Mesendoderm (in vitro differentiated cells): ENCODE results near the gene ZNF296.

ENCODE experiments used
- DNase-seq: peaks from one replicate; pipeline ENCODE4 v3.0.0; 2013
- H2AK5ac ChIP-seq: 2 replicates; pipeline ENCODE4 v1.6.1; 2013; ENCODE audit warnings: low read length, inconsistent platforms
- H2BK120ac ChIP-seq: 2 replicates; pipeline ENCODE4 v1.6.1; 2013; ENCODE audit warnings: low read depth, mild to moderate bottlenecking, low read length, moderate library complexity, mixed read lengths
- H2BK15ac ChIP-seq: replicated peaks from 2 replicates; pipeline ENCODE4 v1.6.1; 2013; ENCODE audit warnings: low read depth, mild to moderate bottlenecking, moderate library complexity
- H2BK5ac ChIP-seq: 2 replicates; pipeline ENCODE4 v1.6.1; 2013; ENCODE audit warnings: low read length, inconsistent platforms
- H3K18ac ChIP-seq: 2 replicates; pipeline ENCODE4 v1.6.1; 2013; ENCODE audit warnings: mild to moderate bottlenecking, low read length, mixed read lengths
- H3K23ac ChIP-seq: one replicate; pipeline ENCODE4 v1.6.1; 2013; ENCODE audit warnings: low read length
- H3K27ac ChIP-seq: 2 replicates; pipeline ENCODE4 v1.5.1; 2013; ENCODE audit warnings: low read depth, mild to moderate bottlenecking, inconsistent platforms, low read length, moderate library complexity
- H3K27me3 ChIP-seq: 2 replicates; pipeline ENCODE4 v1.6.1; 2013; ENCODE audit warnings: low read length, control low read depth, mild to moderate bottlenecking, inconsistent platforms; ENCODE audit not compliant: insufficient read depth, poor library complexity
- H3K36me3 ChIP-seq: 2 replicates; pipeline ENCODE4 v1.6.1; 2013; ENCODE audit warnings: low read length, inconsistent platforms; ENCODE audit not compliant: control insufficient read depth, insufficient read depth
- H3K4ac ChIP-seq: one replicate; pipeline ENCODE4 v1.6.1; 2013; ENCODE audit warnings: low read depth, mild to moderate bottlenecking, low read length, moderate library complexity
- H3K4me1 ChIP-seq: 2 replicates; pipeline ENCODE4 v1.6.1; 2013; ENCODE audit warnings: low read depth, low read length, inconsistent platforms; ENCODE audit not compliant: control insufficient read depth
- H3K4me2 ChIP-seq: 2 replicates; pipeline ENCODE4 v1.6.1; 2013; ENCODE audit warnings: low read length
- H3K4me3 ChIP-seq: 2 replicates; pipeline ENCODE4 v1.5.1; 2013; ENCODE audit warnings: mild to moderate bottlenecking, low read length
- H3K56ac ChIP-seq: one replicate; pipeline ENCODE4 v1.6.1; 2013; ENCODE audit warnings: low read length
- H3K79me1 ChIP-seq: 2 replicates; pipeline ENCODE4 v1.6.1; 2013; ENCODE audit warnings: low read length, inconsistent platforms
- H3K79me2 ChIP-seq: 2 replicates; pipeline ENCODE4 v1.6.1; 2013; ENCODE audit warnings: mild to moderate bottlenecking, low read length; ENCODE audit not compliant: control insufficient read depth, insufficient read depth
- H3K9ac ChIP-seq: 2 replicates; pipeline ENCODE4 v1.6.1; 2013; ENCODE audit warnings: low read length, inconsistent platforms
- H4K5ac ChIP-seq: one replicate; pipeline ENCODE4 v1.6.1; 2013; ENCODE audit warnings: low read length
- H4K8ac ChIP-seq: one replicate; pipeline ENCODE4 v1.6.1; 2013; ENCODE audit warnings: low read depth, mild to moderate bottlenecking, control low read depth, low read length, moderate library complexity
- WGBS: extraction: QIAGEN DNeasy Blood & Tissue Kit; methylation state at CpG from one replicate; pipeline ENCODE4 v1.1.7; 2013; ENCODE audit warnings: low lambda C conversion rate, missing lambda C conversion rate; ENCODE audit not compliant: insufficient coverage; ENCODE audit errors: extremely low coverage; 5-methylcytosine and 5-hydroxymethylcytosine counted together

Gene ZNF296

DNA sequence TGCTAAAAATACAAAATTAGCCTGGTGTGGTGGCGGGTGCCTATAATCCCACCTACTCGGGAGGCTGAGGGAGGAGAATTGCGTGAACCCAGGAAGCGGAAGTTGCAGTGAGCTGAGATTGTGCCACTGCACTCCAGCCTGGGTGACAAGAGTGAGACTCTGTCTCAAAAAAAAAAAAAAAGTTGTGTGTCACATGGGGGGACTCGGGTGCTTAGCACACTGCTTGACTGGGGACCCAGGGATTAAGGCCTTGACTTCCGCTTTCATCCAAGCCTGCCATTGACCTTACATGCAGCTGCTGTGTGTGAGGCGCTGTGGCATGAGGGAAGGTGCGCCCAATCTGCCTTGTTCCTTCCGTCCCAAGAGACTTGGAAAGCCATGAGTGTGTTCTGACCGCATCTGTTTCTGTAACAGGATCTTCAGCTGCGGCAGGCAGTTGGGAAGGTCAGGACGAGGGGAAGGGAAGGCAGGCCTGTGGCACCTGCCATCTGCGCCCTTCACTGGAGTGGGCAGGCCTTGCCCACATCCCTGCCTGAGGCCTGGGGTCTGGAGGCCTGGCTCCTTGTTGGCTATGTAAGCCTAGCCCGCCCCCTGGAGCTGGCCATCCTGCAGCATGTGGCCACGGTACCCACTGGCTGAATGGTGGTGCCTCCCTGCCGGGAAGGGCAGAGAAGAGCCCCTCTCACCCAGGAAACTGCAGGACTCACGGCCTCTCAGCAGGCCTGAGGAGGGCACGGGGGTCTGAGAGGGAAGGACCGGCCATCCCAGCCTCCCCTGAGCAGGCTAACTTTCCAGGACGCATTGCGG is 39.7 kb upstream of the ZNF296 start:
- Histone ChIP-seq H3K4me3 (no peak overlapping the region), H4K8ac (no peak overlapping the region), H3K4me2 (no peak overlapping the region), H3K36me3 (no peaks in the 10 kb centered on the region), H3K79me2 (peaks cover 28% of the 10 kb centered on the region), H3K4ac (no peak overlapping the region), H3K79me1 (peaks cover 38% of the 10 kb centered on the region), H4K5ac (no peak overlapping the region), H3K27me3 (no peaks in the 10 kb centered on the region), H3K4me1 (no peaks in the 10 kb centered on the region), H3K18ac (no peak overlapping the region), H2BK5ac (no peak overlapping the region), H3K23ac (no peak overlapping the region), H3K56ac (no peak overlapping the region), H2BK15ac (no peak overlapping the region), H2AK5ac (no peak overlapping the region), H3K27ac (no peak overlapping the region), H2BK120ac (no peak overlapping the region), H3K9ac (no peak overlapping the region)
- no CpG with 5 or more reads among the region's 21 CpGs for WGBS
- DNase-seq = no peak

DNA sequence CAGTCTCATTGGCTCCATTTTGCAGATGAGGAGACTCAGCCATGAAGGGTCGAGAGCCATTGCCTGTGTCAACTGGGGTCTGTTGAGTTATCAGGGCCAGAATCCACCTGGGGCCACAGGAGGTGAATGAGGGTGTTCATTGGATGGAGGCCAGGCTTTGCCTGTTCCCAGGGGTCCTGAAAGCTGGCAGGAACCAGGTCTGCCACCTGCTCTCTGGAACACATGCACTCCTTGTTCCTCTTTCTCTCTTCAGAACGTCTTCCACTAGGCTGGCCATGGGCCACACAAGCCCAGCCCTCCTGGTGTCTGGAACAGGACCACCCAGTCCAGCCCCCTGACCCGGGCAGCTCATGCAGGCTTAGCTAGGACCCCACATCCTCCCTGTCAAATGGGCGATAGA is 37.8 kb upstream of the ZNF296 start:
- Histone ChIP-seq H3K9ac (no peak overlapping the region), H3K4me2 (no peak overlapping the region), H4K8ac (no peak overlapping the region), H3K4me1 (no peaks in the 10 kb centered on the region), H3K79me1 (peaks cover 48% of the 10 kb centered on the region), H3K79me2 (peaks cover 41% of the 10 kb centered on the region), H2BK5ac (no peak overlapping the region), H3K27ac (no peak overlapping the region), H3K23ac (peak overlapping the region; percentile 15), H3K4me3 (no peak overlapping the region), H3K56ac (no peak overlapping the region), H2BK15ac (no peak overlapping the region), H3K4ac (no peak overlapping the region), H3K36me3 (no peaks in the 10 kb centered on the region), H3K27me3 (no peaks in the 10 kb centered on the region), H3K18ac (no peak overlapping the region), H4K5ac (no peak overlapping the region), H2BK120ac (no peak overlapping the region), H2AK5ac (no peak overlapping the region)
- no CpG with 5 or more reads among the region's 4 CpGs for WGBS
- DNase-seq = no peak

GRCh38 chr19:45113628-45114027 is 37.4 kb upstream of the ZNF296 start:
- DNase-seq = no peak
- no peak overlapping the region for H3K9ac ChIP-seq
- no peak overlapping the region for H3K18ac ChIP-seq
- no peak overlapping the region for H3K4ac ChIP-seq
- no peak overlapping the region for H2BK5ac ChIP-seq
- no peak overlapping the region for H2AK5ac ChIP-seq
- H4K5ac ChIP-seq = no peak overlapping the region
- no peak overlapping the region for H3K56ac ChIP-seq
- H3K27me3 ChIP-seq = no peaks in the 10 kb centered on the region
- H3K4me2 ChIP-seq = no peak overlapping the region
- no peak overlapping the region for H3K27ac ChIP-seq
- H3K36me3 ChIP-seq = no peaks in the 10 kb centered on the region
- no peak overlapping the region for H2BK15ac ChIP-seq
- no peak overlapping the region for H2BK120ac ChIP-seq
- peaks cover 44% of the 10 kb centered on the region for H3K79me2 ChIP-seq
- no peak overlapping the region for H3K4me3 ChIP-seq
- no peak overlapping the region for H3K23ac ChIP-seq
- H3K79me1 ChIP-seq = peaks cover 48% of the 10 kb centered on the region
- H3K4me1 ChIP-seq = no peaks in the 10 kb centered on the region
- no peak overlapping the region for H4K8ac ChIP-seq
- WGBS = no CpG with 5 or more reads among the region's 9 CpGs

GRCh38 chr19:45112111-45112827 is 36.0 kb upstream of the ZNF296 start:
- peaks cover 45% of the 10 kb centered on the region for H3K79me2 ChIP-seq
- no CpG with 5 or more reads among the region's 11 CpGs for whole genome bisulfite sequencing
- no peaks in the 10 kb centered on the region for H3K27me3 ChIP-seq
- H3K4me2 ChIP-seq = no peak overlapping the region
- H2BK120ac ChIP-seq = no peak overlapping the region
- H2AK5ac ChIP-seq = no peak overlapping the region
- no peak overlapping the region for H4K8ac ChIP-seq
- H3K4me3 ChIP-seq = no peak overlapping the region
- H3K23ac ChIP-seq = no peak overlapping the region
- no peak overlapping the region for H3K9ac ChIP-seq
- H3K56ac ChIP-seq = no peak overlapping the region
- no peaks in the 10 kb centered on the region for H3K4me1 ChIP-seq
- H3K27ac ChIP-seq = no peak overlapping the region
- no peak overlapping the region for H2BK15ac ChIP-seq
- H3K79me1 ChIP-seq = peaks cover 43% of the 10 kb centered on the region
- no peak for DNase-seq
- no peak overlapping the region for H4K5ac ChIP-seq
- no peaks in the 10 kb centered on the region for H3K36me3 ChIP-seq
- no peak overlapping the region for H3K18ac ChIP-seq
- H3K4ac ChIP-seq = no peak overlapping the region
- H2BK5ac ChIP-seq = no peak overlapping the region

- Histone ChIP-seq H4K8ac (no peak overlapping the region), H3K4me1 (no peaks in the 10 kb centered on the region), H2BK120ac (no peak overlapping the region), H3K18ac (no peak overlapping the region), H3K4me3 (no peak overlapping the region), H2BK5ac (no peak overlapping the region), H3K79me1 (peaks cover 44% of the 10 kb centered on the region), H3K4ac (no peak overlapping the region), H3K36me3 (no peaks in the 10 kb centered on the region), H3K23ac (no peak overlapping the region), H3K27ac (no peak overlapping the region), H3K56ac (no peak overlapping the region), H4K5ac (no peak overlapping the region), H3K4me2 (no peak overlapping the region), H2BK15ac (no peak overlapping the region), H2AK5ac (no peak overlapping the region), H3K79me2 (peaks cover 46% of the 10 kb centered on the region), H3K9ac (no peak overlapping the region), H3K27me3 (no peaks in the 10 kb centered on the region)
- WGBS = no CpG with 5 or more reads among the region's 5 CpGs
- no peak for DNase-seq
Observed at GRCh38 chr19:45110851-45111266, 34.6 kb upstream of the ZNF296 start.
